Panc1 (cell line): Measurements from ENCODE around the gene DPYSL3.

Experiments
- POLR2AphosphoS5 ChIP-seq: IDR thresholded peaks from 2 replicates; pipeline ENCODE4 v1.6.1; 2012; ENCODE audit warnings: mild to moderate bottlenecking, low read depth, low read length, moderate library complexity
- TF ChIP-seq, protein P1 (sequence below): fragments of 450-650 bp; IDR thresholded peaks from 2 replicates; pipeline ENCODE4 v1.5.1; 2017; ENCODE audit warnings: mild to moderate bottlenecking

DNA sequence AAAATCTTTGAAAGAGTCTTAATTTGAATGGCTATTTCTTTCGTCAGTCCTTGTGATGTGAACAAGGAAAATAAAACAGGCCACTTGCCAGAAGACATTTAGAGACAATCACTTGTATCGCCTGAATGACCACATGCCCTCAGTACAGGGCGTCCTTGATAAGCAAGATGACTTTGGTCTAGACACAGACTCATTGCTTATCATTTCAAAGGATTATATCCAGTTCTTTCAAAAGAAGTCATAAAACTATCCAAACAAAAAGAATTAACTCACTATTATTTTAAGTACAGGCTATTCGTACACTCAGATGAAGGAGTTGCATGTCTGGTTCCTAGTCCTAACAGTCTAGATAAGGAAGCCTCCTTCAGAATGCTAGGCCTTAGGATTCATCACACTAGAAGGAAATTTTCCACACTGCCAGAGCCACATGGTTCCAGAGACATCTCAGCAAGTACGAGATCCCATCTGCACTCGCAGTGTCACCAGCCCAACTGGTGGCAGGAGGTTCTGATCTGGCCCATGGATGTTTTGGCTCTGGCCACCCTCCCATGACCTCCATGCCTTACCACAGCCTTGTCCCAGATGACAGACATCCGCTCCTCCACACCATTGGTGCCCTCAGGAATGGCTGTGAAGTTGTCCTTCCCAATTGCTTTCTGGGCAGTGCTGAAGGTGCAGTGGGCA is 109.6 kb downstream of the DPYSL3 start:
- TF ChIP-seq, protein P1, sequence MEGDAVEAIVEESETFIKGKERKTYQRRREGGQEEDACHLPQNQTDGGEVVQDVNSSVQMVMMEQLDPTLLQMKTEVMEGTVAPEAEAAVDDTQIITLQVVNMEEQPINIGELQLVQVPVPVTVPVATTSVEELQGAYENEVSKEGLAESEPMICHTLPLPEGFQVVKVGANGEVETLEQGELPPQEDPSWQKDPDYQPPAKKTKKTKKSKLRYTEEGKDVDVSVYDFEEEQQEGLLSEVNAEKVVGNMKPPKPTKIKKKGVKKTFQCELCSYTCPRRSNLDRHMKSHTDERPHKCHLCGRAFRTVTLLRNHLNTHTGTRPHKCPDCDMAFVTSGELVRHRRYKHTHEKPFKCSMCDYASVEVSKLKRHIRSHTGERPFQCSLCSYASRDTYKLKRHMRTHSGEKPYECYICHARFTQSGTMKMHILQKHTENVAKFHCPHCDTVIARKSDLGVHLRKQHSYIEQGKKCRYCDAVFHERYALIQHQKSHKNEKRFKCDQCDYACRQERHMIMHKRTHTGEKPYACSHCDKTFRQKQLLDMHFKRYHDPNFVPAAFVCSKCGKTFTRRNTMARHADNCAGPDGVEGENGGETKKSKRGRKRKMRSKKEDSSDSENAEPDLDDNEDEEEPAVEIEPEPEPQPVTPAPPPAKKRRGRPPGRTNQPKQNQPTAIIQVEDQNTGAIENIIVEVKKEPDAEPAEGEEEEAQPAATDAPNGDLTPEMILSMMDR: no peak
- TF ChIP-seq POLR2AphosphoS5: no peak
